PC-3 (cell line): ENCODE results near the gene CXADR. TPM values are rescaled to one million over a fixed set of nuclear protein-coding genes. Genes with fewer than 3 reads are reported as not detected.
A peak's percentile ranks its signal among the peaks of the same experiment; 100 is the strongest.

Experiments
- ATAC-seq: fragments of 200-7000 bp; cut with Tn5 transposase; 2 replicates; pipeline ENCODE4 v1.9.1; 2020; ENCODE audit warnings: mild to moderate bottlenecking, moderate library complexity
- Bru-seq: library from RNA; stranded (reverse); fragments of 400-500 nt; gene quantifications from one replicate; lab custom pipeline; 2021; lab: Mats Ljungman, UMichigan
- BruChase-seq, 2 experiments: library from RNA; stranded (reverse); fragments of 400-500 nt; gene quantifications; one replicate each; lab custom pipeline; 2021; lab: Mats Ljungman, UMichigan
- BruUV-seq: library from RNA; stranded (reverse); fragments of 400-500 nt; replicated peaks from 2 replicates; lab custom pipeline; 2021; lab: Mats Ljungman, UMichigan
- CTCF ChIA-PET: fragments of 300-600 bp; sonication (Branson Sonifier 250); formaldehyde crosslinking; loops from one replicate; lab custom pipeline; 2022; ENCODE audit warnings: antibody characterized with exemption; lab: Charles Lee
- POLR2A ChIA-PET: fragments of 300-600 bp; sonication (Branson Sonifier 250); formaldehyde crosslinking; loops from one replicate; lab custom pipeline; 2022; ENCODE audit warnings: antibody characterized with exemption; ENCODE audit not compliant: unreplicated experiment; lab: Charles Lee
- DNase-seq: peaks from one replicate; pipeline ENCODE4 v3.0.0-alpha.2; 2015
- H2AFZ ChIP-seq: fragments of 300-600 bp; sonication (generic); 2 replicates; pipeline ENCODE4 v1.6.0; 2016; ENCODE audit warnings: antibody characterized with exemption, low read length
- H3F3A ChIP-seq: fragments of 300-600 bp; sonication (generic); one replicate; pipeline ENCODE4 v1.6.0; 2017; ENCODE audit warnings: antibody characterized with exemption, low read length, control low read depth, mild to moderate bottlenecking; ENCODE audit not compliant: unreplicated experiment
- H3K27ac ChIP-seq: fragments of 300-600 bp; sonication (generic); 2 replicates; pipeline ENCODE4 v1.5.1; 2016; ENCODE audit warnings: mild to moderate bottlenecking, low read length
- H3K27me3 ChIP-seq: fragments of 300-600 bp; sonication (generic); 2 replicates; pipeline ENCODE4 v1.6.1; 2016; ENCODE audit warnings: low read length, mixed read lengths
- H3K36me3 ChIP-seq: fragments of 300-600 bp; sonication (generic); 2 replicates; pipeline ENCODE4 v1.6.1; 2016; ENCODE audit warnings: low read depth, mixed run types, low read length, mixed read lengths
- H3K4me1 ChIP-seq: fragments of 300-600 bp; sonication (generic); 2 replicates; pipeline ENCODE4 v1.5.1; 2016; ENCODE audit warnings: low read length; ENCODE audit not compliant: insufficient read depth
- H3K4me2 ChIP-seq: fragments of 300-600 bp; sonication (generic); 2 replicates; pipeline ENCODE4 v1.6.0; 2016; ENCODE audit warnings: low read length
- H3K4me3 ChIP-seq: fragments of 300-600 bp; sonication (generic); 2 replicates; pipeline ENCODE4 v1.5.1; 2016; ENCODE audit warnings: mild to moderate bottlenecking, low read length, mixed read lengths
- H3K79me2 ChIP-seq: fragments of 300-600 bp; sonication (generic); 2 replicates; pipeline ENCODE4 v1.6.1; 2017; ENCODE audit warnings: low read length, mixed read lengths
- H3K9ac ChIP-seq: fragments of 300-600 bp; sonication (generic); 2 replicates; pipeline ENCODE4 v1.6.0; 2016; ENCODE audit warnings: mild to moderate bottlenecking, low read length
- H3K9me2 ChIP-seq: fragments of 300-600 bp; sonication (generic); replicated peaks from 2 replicates; pipeline ENCODE4 v1.6.1; 2016; ENCODE audit warnings: mixed run types, low read length, mixed read lengths
- H3K9me3 ChIP-seq: fragments of 300-600 bp; sonication (generic); 2 replicates; pipeline ENCODE4 v1.6.1; 2016; ENCODE audit warnings: low read length, mixed read lengths
- H4K20me1 ChIP-seq: fragments of 300-600 bp; sonication (generic); 2 replicates; pipeline ENCODE4 v1.6.1; 2016; ENCODE audit warnings: low read length, mixed read lengths
- EZH2 ChIP-seq: fragments of 300-600 bp; sonication (generic); IDR thresholded peaks from one replicate; pipeline ENCODE4 v1.6.1; 2017; ENCODE audit warnings: antibody characterized with exemption, mild to moderate bottlenecking, low read length; ENCODE audit not compliant: unreplicated experiment
- EZH2phosphoT487 ChIP-seq: fragments of 300-600 bp; sonication (generic); IDR thresholded peaks from 2 replicates; pipeline ENCODE4 v1.6.1; 2018; ENCODE audit warnings: mild to moderate bottlenecking, antibody characterized with exemption, low read length, borderline replicate concordance
- intact Hi-C: fragments of 100-400 bp; cut with micrococcal nuclease; formaldehyde crosslinking; loops from 2 replicates; pipeline ENCODE4 v1.9.0; 2023
- long read RNA-seq: library from polyadenylated mRNA; unstranded; transcript quantifications from one replicate; pipeline ENCODE4 v2.0.0, GENCODE V29; 2021; ENCODE audit not compliant: unreplicated experiment
- total RNA-seq: library from RNA; depleted of rRNA; stranded (reverse); fragments of >200 nt; gene quantifications from 2 replicates; pipeline ENCODE4 v1.2.3, GENCODE V29; 2014; rRNA removed
- TF ChIP-seq, protein P1 (sequence below): fragments of 300-600 bp; sonication (generic); conservative IDR thresholded peaks from 2 replicates; pipeline ENCODE4 v1.5.1; 2017; ENCODE audit warnings: antibody characterized with exemption, low read depth, mild to moderate bottlenecking, low read length

CXADR gene
- total RNA-seq (11.2 and 11.5 TPM in 2 replicates), Bru-seq, nascent RNA (percentile 40 among the genes with signal in this experiment), BruChase-seq, experiment 1, labeled RNA remaining after a 6-hour chase (percentile 40 among the genes with signal in this experiment), BruChase-seq, experiment 2, labeled RNA remaining after a 2-hour chase (percentile 37 among the genes with signal in this experiment)
- long read RNA-seq, full-length matches to known transcripts, result 25 of 31 reads
- long read RNA-seq, partial matches to known transcripts, result 2 of 31 reads
- long read RNA-seq, other reads (novel, unspliced or antisense), result 4 of 31 reads

DNA sequence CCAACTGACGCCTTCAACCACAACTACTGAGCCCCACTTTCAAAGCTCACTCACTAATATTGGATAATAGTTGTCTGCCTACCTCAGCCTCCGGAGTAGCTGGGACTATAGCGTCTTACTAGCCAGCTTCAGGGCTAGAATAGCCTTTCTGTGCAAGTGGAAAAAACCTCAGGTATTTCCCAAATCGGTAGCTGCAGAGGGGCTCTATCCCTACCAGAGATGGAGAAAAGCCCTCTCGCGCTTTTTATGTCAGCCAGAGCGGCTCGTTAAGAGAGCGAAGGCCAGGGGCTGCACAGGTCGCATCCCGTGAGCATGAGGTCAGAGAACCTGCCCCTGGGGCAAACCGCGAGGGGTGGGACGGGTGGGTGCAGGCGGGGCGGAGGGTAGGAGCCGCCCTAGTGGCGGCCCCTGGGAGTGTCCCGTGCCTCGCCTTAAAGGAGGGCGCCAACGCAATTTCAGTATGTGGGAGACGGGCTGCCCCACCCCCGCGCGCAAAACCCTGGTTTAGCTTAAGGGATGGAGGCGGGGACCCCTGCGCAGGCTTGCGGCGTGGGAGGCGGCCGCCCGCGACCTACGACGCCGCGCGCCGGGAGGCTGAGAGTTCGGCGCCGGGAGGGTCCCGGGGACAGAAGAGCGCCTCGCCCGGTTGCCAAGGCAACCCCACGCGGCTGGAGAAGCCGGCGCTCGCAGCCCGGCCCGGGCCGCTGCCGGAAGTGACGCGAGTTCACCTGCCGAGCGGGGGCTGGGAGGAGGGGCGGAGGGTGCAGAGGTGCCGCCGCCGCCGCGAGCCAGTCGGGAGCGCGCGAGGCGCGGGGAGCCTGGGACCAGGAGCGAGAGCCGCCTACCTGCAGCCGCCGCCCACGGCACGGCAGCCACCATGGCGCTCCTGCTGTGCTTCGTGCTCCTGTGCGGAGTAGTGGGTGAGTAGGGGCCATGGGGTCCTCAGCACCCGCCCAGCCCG lies at the start of gene CXADR:
TSS of gene CXADR (plus strand) at position 791 of the 961 bp plus-strand sequence. CDS start at position 878, 87 bp downstream.
- Histone ChIP-seq H3K79me2 (0 out of 2 replicates have a peak, but pooled peaks cover 4% of the 10 kb centered on the region), H3K9me3 (no peaks in the 10 kb centered on the region), H3K4me3 (peak within 1 kb of the TSS; percentile 75), H3K4me1 (peaks cover 4% of the 10 kb centered on the region; the same call in 1 of the 2 replicates), H2AFZ (peak within 1 kb of the TSS; percentile 68), H3K9ac (peak within 1 kb of the TSS; percentile 12; the same call in 1 of the 2 replicates), H3K4me2 (peak within 1 kb of the TSS; percentile 86), H3K36me3 (no peaks in the 10 kb centered on the region), H3K27me3 (peaks cover 15% of the 10 kb centered on the region), H3K27ac (no peak within 1 kb of the TSS), H4K20me1 (no peaks in the 10 kb centered on the region), H3F3A (no peaks in the 10 kb centered on the region), H3K9me2 (no peaks in the 10 kb centered on the region)
- ChIA-PET POLR2A (no interaction called here), CTCF (interaction anchor here (0.5 to 0.6 kb wide), 2 partner anchors 22 to 65 kb away, joined by 3 to 9 read pairs; no protein-coding TSS in a partner anchor)
- TF ChIP-seq, protein P1, sequence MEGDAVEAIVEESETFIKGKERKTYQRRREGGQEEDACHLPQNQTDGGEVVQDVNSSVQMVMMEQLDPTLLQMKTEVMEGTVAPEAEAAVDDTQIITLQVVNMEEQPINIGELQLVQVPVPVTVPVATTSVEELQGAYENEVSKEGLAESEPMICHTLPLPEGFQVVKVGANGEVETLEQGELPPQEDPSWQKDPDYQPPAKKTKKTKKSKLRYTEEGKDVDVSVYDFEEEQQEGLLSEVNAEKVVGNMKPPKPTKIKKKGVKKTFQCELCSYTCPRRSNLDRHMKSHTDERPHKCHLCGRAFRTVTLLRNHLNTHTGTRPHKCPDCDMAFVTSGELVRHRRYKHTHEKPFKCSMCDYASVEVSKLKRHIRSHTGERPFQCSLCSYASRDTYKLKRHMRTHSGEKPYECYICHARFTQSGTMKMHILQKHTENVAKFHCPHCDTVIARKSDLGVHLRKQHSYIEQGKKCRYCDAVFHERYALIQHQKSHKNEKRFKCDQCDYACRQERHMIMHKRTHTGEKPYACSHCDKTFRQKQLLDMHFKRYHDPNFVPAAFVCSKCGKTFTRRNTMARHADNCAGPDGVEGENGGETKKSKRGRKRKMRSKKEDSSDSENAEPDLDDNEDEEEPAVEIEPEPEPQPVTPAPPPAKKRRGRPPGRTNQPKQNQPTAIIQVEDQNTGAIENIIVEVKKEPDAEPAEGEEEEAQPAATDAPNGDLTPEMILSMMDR, result 0 out of 2 replicates have a peak, but pooled peaks have one; percentile 27
- TF ChIP-seq EZH2phosphoT487, result no peak
- BruUV-seq, result no TSS peak
- peak; percentile 75 for ATAC-seq
- intact Hi-C loops, result no loop called here
- DNase-seq, result peak; percentile 81

DNA sequence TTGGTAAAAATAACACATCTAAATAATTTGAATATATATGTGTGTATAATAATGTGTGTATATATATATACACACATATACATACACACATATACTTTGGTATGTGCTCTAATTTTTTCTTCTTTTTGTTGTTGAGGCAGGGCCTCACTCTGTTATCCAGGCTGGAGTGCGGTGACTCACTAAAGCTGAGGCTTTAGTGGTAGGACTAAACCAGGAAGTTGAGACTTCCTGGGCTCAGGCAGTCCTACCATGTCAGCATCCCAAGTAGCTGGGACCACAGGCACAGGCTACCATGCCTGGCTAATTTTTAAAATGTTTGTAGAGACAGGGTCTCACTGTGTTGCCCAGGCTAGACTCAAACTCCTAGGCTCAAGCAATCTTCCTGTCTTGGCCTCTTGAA lies 46.7 kb upstream of the CXADR start:
- ATAC-seq, result peak; percentile 22; the same call in 1 of the 2 replicates
- Histone ChIP-seq H3K4me2 (no peak overlapping the region), H3K4me1 (no peaks in the 10 kb centered on the region), H3K27ac (no peak overlapping the region), H3K9me2 (no peaks in the 10 kb centered on the region), H3K9me3 (no peaks in the 10 kb centered on the region), H2AFZ (no peak overlapping the region), H3F3A (no peaks in the 10 kb centered on the region), H3K9ac (no peak overlapping the region), H3K79me2 (no peaks in the 10 kb centered on the region), H3K4me3 (no peak overlapping the region), H4K20me1 (no peaks in the 10 kb centered on the region), H3K27me3 (no peaks in the 10 kb centered on the region), H3K36me3 (no peaks in the 10 kb centered on the region)
- ChIA-PET CTCF (no interaction called here), POLR2A (no interaction called here)
- peak; percentile 36 for DNase-seq
- TF ChIP-seq, protein P1, result no peak
- TF ChIP-seq EZH2, result no peak
- no peak for TF ChIP-seq EZH2phosphoT487
- BruUV-seq, result no TSS peak
- intact Hi-C loops, result no loop called here
